MCF 10A (cell line): ENCODE results near the gene HSD17B7. TPM values are rescaled to one million over a fixed set of nuclear protein-coding genes. Genes with fewer than 3 reads are reported as not detected.

Source experiments
- BruUV-seq: library from RNA; stranded (reverse); fragments of 400-500 nt; replicated peaks from 2 replicates; lab custom pipeline; 2021; lab: Mats Ljungman, UMichigan
- CTCF ChIA-PET: fragments of 300-600 bp; sonication (Branson Sonifier 250); formaldehyde crosslinking; extraction: SDS; loops from one replicate; lab custom pipeline; 2021; ENCODE audit warnings: antibody characterized with exemption, inconsistent platforms; lab: Yijun Ruan, JAX
- POLR2A ChIA-PET: fragments of 300-600, 350-650 bp; sonication (Branson Sonifier 250); formaldehyde crosslinking; extraction: SDS; loops from one replicate; lab custom pipeline; 2020; ENCODE audit warnings: antibody characterized with exemption, inconsistent platforms; lab: Yijun Ruan, JAX
- DNase-seq: peaks from one replicate; pipeline ENCODE4 v3.0.0-alpha.2; 2018; ENCODE audit not compliant: unreplicated experiment
- H3K27ac Mint-ChIP-seq: one replicate; pipeline ENCODE4 v1.8.0; 2022; ENCODE audit warnings: mild to moderate bottlenecking, low read depth, mixed read lengths; ENCODE audit not compliant: unreplicated experiment
- H3K27me3 Mint-ChIP-seq: one replicate; pipeline ENCODE4 v1.8.0; 2022; ENCODE audit warnings: mixed read lengths; ENCODE audit not compliant: insufficient read depth, unreplicated experiment
- H3K36me3 Mint-ChIP-seq: one replicate; pipeline ENCODE4 v1.8.0; 2022; ENCODE audit warnings: mild to moderate bottlenecking, moderate library complexity, mixed read lengths; ENCODE audit not compliant: insufficient read depth, unreplicated experiment
- H3K4me1 Mint-ChIP-seq: one replicate; pipeline ENCODE4 v1.8.0; 2022; ENCODE audit warnings: mixed read lengths; ENCODE audit not compliant: insufficient read depth, unreplicated experiment
- H3K4me3 Mint-ChIP-seq: one replicate; pipeline ENCODE4 v1.8.0; 2022; ENCODE audit warnings: mild to moderate bottlenecking, moderate library complexity, mixed read lengths; ENCODE audit not compliant: unreplicated experiment
- H3K9me3 Mint-ChIP-seq: one replicate; pipeline ENCODE4 v1.8.0; 2022; ENCODE audit warnings: mixed read lengths; ENCODE audit not compliant: unreplicated experiment
- intact Hi-C: fragments of 100-400 bp; cut with micrococcal nuclease; formaldehyde crosslinking; loops from 2 replicates; pipeline ENCODE4 v1.14.1; 2022
- total RNA-seq: library from RNA; stranded (reverse); gene quantifications from 2 replicates; pipeline ENCODE4 v1.2.3, GENCODE V29; 2022
- TF ChIP-seq, protein P1 (sequence below): fragments of 200-600 bp; IDR thresholded peaks from one replicate; pipeline ENCODE4 v1.8.0; 2022; ENCODE audit warnings: antibody characterized with exemption, mild to moderate bottlenecking; ENCODE audit not compliant: unreplicated experiment

HSD17B7 gene
- total RNA-seq, 1 experiment from 2014 or later = 15.5 TPM

DNA sequence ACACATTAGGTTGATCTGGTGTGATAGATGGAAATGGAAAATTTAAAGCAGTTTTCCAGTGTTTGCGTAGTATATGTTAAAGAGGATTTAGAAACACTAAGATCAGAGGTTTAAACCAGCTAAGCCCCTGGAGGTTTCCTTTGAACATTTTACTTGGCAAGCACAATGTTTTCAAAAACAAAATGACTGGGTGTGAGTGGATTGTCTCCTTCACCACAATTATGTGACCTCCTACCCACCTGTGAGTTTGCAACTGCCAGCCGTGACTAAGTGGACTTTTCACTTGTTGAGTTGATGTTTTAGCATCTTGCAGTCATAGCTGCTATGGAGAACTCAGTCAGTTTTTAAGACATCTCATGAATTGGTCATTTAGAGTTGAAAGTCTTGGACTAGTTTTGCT lies 65.8 kb downstream of the HSD17B7 start:
- CTCF ChIA-PET = interaction anchor here (1.2 to 9.7 kb wide), 7 partner anchors 8 to 459 kb away, joined by 3 to 107 read pairs (median 10); no protein-coding TSS in a partner anchor
- DNase-seq = peak; percentile 98
- Mint-ChIP-seq H3K27me3 (peaks cover 45% of the 10 kb centered on the region), H3K4me1 (peaks cover 32% of the 10 kb centered on the region), H3K4me3 (no peak overlapping the region), H3K9me3 (no peaks in the 10 kb centered on the region), H3K27ac (peak overlapping the region; percentile 61), H3K36me3 (no peaks in the 10 kb centered on the region)
- TF ChIP-seq, protein P1, sequence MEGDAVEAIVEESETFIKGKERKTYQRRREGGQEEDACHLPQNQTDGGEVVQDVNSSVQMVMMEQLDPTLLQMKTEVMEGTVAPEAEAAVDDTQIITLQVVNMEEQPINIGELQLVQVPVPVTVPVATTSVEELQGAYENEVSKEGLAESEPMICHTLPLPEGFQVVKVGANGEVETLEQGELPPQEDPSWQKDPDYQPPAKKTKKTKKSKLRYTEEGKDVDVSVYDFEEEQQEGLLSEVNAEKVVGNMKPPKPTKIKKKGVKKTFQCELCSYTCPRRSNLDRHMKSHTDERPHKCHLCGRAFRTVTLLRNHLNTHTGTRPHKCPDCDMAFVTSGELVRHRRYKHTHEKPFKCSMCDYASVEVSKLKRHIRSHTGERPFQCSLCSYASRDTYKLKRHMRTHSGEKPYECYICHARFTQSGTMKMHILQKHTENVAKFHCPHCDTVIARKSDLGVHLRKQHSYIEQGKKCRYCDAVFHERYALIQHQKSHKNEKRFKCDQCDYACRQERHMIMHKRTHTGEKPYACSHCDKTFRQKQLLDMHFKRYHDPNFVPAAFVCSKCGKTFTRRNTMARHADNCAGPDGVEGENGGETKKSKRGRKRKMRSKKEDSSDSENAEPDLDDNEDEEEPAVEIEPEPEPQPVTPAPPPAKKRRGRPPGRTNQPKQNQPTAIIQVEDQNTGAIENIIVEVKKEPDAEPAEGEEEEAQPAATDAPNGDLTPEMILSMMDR = no peak
- no TSS peak for BruUV-seq
- intact Hi-C loops = no loop called here
- POLR2A ChIA-PET = interaction anchor here (0.6 to 0.8 kb wide), 3 partner anchors 61 to 357 kb away, joined by 3 read pairs; no protein-coding TSS in a partner anchor

DNA sequence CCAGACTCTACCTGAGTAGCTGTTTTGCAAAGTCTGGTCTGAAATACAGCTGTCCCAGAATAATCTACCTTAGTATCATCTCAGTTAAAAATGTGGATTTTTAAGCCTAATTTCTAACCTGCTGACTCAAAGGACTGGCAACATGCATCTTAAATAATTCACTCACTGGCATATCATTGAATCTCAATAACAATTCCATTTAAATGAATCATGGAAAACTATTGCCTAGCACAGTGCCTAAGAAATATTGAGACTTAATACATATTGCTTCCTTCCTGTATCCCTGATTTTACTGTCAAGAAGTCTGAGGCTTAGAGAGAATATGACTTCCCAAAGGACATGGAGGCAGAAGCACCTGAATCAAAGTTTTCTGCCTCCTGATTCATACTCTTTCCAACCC lies 67.3 kb downstream of the HSD17B7 start:
- DNase-seq = no peak
- CTCF ChIA-PET = interaction anchor here (0.5 to 9.7 kb wide), 9 partner anchors 10 to 464 kb away, joined by 3 to 107 read pairs (median 6); partner anchors contain the start of gene NUF2
- H3K27ac Mint-ChIP-seq = no peak overlapping the region

DNA sequence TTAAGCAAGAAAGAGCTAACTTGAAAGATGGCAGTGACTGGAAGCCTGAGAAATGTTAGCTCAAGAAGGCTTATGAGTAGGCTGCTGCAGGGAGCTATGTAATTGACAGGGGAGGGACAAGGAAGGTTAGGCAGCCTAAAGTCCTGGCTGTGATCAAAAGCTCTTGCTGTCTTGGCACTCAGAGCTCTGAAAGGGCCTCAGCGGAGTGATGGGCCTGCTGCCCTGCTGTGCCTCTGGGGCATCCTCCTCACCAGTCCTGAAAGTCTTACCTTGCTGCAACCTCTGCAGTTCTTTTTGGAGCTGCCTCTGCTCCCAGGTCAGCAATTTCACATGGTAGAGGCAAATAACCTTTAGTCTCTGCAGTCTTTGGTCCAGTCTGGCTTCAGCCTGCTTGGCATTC lies 68.7 kb downstream of the HSD17B7 start:
- Mint-ChIP-seq H3K4me1 (peaks cover 32% of the 10 kb centered on the region), H3K27me3 (peaks cover 46% of the 10 kb centered on the region), H3K36me3 (no peaks in the 10 kb centered on the region), H3K4me3 (no peak overlapping the region), H3K27ac (no peak overlapping the region), H3K9me3 (peaks cover 4% of the 10 kb centered on the region)
- no TSS peak for BruUV-seq
- no peak for DNase-seq
- CTCF ChIA-PET = interaction anchor here (0.6 to 9.7 kb wide), 7 partner anchors 9 to 458 kb away, joined by 3 to 107 read pairs (median 6); no protein-coding TSS in a partner anchor
- intact Hi-C loops = no loop called here
- POLR2A ChIA-PET = interaction anchor here (1.3 kb wide), 1 partner anchor 13 kb away, joined by 3 read pairs; no protein-coding TSS in a partner anchor
- TF ChIP-seq, protein P1 = no peak

More for the DNA sequence above, 67.3 kb downstream of the HSD17B7 start:
- H3K36me3 Mint-ChIP-seq = no peaks in the 10 kb centered on the region
- no peaks in the 10 kb centered on the region for H3K9me3 Mint-ChIP-seq
- no TSS peak for BruUV-seq
- H3K4me3 Mint-ChIP-seq = no peak overlapping the region
- POLR2A ChIA-PET = no interaction called here
- TF ChIP-seq, protein P1 = no peak
- H3K27me3 Mint-ChIP-seq = peaks cover 45% of the 10 kb centered on the region
- intact Hi-C loops = no loop called here
- H3K4me1 Mint-ChIP-seq = peaks cover 32% of the 10 kb centered on the region

DNA sequence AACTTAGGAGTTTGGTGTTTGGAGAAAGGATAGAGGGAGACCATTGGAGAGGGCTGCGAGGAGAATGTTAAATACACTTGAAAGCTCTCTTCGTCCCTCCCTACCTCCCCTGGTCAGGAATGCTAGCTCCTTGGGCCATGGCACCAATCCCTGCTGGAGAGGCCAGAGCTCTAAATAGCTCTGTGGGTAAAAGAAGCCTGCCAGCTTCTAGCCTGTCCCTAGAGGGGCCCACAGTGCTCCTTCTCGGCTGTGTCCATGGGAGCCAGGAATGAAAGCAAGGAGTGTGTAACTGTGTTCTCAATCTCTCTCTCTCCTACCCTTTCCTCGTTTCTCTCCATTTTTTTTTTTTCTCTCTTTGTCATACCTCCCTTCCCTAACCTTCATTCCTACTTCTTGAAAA lies 70.6 kb downstream of the HSD17B7 start, which contains the start of gene CCDC190:
CCDC190 (minus strand) TSS at position 75 of the 400 bp plus-strand sequence. CDS start 1,529 bp downstream, outside the sequence.
- H3K36me3 Mint-ChIP-seq = no peaks in the 10 kb centered on the region
- ChIA-PET CTCF (interaction anchor here (0.8 to 9.7 kb wide), 12 partner anchors 8 to 454 kb away, joined by 3 to 107 read pairs (median 6); partner anchors contain the start of gene RGS4), POLR2A (interaction anchor here (0.6 to 0.8 kb wide), 2 partner anchors 331 to 461 kb away, joined by 3 to 4 read pairs; partner anchors contain the start of gene NUF2)
- H3K27ac Mint-ChIP-seq = no peak within 1 kb of the TSS
- intact Hi-C loops = no loop called here
- H3K27me3 Mint-ChIP-seq = peaks cover 52% of the 10 kb centered on the region
- peaks cover 8% of the 10 kb centered on the region for H3K9me3 Mint-ChIP-seq
- H3K4me3 Mint-ChIP-seq = no peak within 1 kb of the TSS
- peaks cover 17% of the 10 kb centered on the region for H3K4me1 Mint-ChIP-seq
- TF ChIP-seq, protein P1 = no peak
- no peak for DNase-seq
- no TSS peak for BruUV-seq
